A549 treated with Hydrocortisone at 1 μM for 4 hours (cell line): ENCODE results near the gene FITM2. TPM values are rescaled to one million over a fixed set of nuclear protein-coding genes. Genes with fewer than 3 reads are reported as not detected.

Experiments
- total RNA-seq: library from RNA; stranded (reverse); fragments of 200-300 nt; extraction: Qiagen RNA extraction; gene quantifications from 5 replicates; pipeline ENCODE4 v1.2.3, GENCODE V29; 2022

Gene FITM2
- total RNA-seq, result 7.7 to 10.9 TPM (median 9.7 TPM) in 5 replicates

GRCh38 chr20:44310664-44311639, at the start of gene FITM2:
FITM2 (minus strand) TSS chr20:44311202; CDS start chr20:44311148, 54 bp downstream.

GRCh38 chr20:44355498-44356352, 44.7 kb upstream of the FITM2 start, which contains the start of gene HNF4A:
HNF4A (plus strand) TSS chr20:44355699; CDS start chr20:44355805, 106 bp downstream.

GRCh38 chr20:44336725-44337380, 25.9 kb upstream of the FITM2 start, which contains the start of gene R3HDML:
R3HDML (plus strand) TSS chr20:44337043; CDS start chr20:44337158, 115 bp downstream.

Other genes with a start within 250 kb of the FITM2 start
- gene JPH2, start 124.0 kb downstream of the FITM2 start, total RNA-seq, result 4.8 to 7.7 TPM (median 6.0 TPM) in 5 replicates
- 49.8 to 56.3 TPM (median 54.7 TPM) in 5 replicates for gene OSER1, start 100.4 kb downstream of the FITM2 start, total RNA-seq
- gene GDAP1L1, start 63.9 kb downstream of the FITM2 start, total RNA-seq, result 0.16 TPM in 1 of 5 replicates, not detected in the others
- 0.16 to 0.83 TPM (median 0.31 TPM) in 5 replicates for gene R3HDML, start 25.8 kb upstream of the FITM2 start, total RNA-seq
- 15.4 to 20.8 TPM (median 18.8 TPM) in 5 replicates for gene HNF4A, start 44.5 kb upstream of the FITM2 start, total RNA-seq
- gene TTPAL, start 164.7 kb upstream of the FITM2 start, total RNA-seq, result 12.9 to 18.3 TPM (median 17.0 TPM) in 5 replicates
- gene SERINC3, start 210.9 kb upstream of the FITM2 start, total RNA-seq, result 69.0 to 94.6 TPM (median 85.3 TPM) in 5 replicates